Fibroblast of the conjunctiva (primary cell): ENCODE measurements around the gene ELOVL3.

Source experiments
- DNase-seq: peaks from one replicate; pipeline ENCODE4 v3.0.0-alpha.2; 2010; ENCODE audit warnings: low read depth

ELOVL3 gene

GRCh38 chr10:102255404-102255803 lies 29.3 kb downstream of the ELOVL3 start:
- DNase-seq, result no peak

GRCh38 chr10:102261196-102261595 lies 35.1 kb downstream of the ELOVL3 start:
- no peak for DNase-seq

DNA sequence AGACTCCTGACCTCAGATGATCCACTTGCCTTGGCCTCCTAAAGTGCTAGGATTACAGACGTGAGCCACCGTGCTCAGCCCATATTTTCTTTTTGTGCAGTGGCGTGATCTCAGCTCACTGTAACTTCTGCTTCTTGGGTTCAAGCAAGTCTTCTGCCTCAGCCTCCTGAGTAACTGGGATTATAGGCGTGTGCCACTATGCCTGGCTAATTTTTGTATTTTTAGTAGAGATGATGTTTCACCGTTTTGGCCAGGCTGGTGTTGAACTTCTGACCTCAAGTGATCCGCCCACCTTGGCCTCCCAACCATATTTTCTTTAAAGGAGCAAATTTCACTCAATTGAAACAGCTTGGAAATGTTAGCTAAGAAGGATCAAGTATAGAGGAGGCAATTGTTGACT lies 35.7 kb downstream of the ELOVL3 start:
- no peak for DNase-seq

- no peak for DNase-seq
Observed at GRCh38 chr10:102262744-102263370, 36.8 kb downstream of the ELOVL3 start.

- DNase-seq, result no peak
Observed at GRCh38 chr10:102264371-102264770, 38.3 kb downstream of the ELOVL3 start.

GRCh38 chr10:102266670-102267069 lies 40.6 kb downstream of the ELOVL3 start:
- no peak for DNase-seq

- peak; percentile 36 for DNase-seq
Observed at GRCh38 chr10:102267748-102268147, 41.6 kb downstream of the ELOVL3 start.

DNA sequence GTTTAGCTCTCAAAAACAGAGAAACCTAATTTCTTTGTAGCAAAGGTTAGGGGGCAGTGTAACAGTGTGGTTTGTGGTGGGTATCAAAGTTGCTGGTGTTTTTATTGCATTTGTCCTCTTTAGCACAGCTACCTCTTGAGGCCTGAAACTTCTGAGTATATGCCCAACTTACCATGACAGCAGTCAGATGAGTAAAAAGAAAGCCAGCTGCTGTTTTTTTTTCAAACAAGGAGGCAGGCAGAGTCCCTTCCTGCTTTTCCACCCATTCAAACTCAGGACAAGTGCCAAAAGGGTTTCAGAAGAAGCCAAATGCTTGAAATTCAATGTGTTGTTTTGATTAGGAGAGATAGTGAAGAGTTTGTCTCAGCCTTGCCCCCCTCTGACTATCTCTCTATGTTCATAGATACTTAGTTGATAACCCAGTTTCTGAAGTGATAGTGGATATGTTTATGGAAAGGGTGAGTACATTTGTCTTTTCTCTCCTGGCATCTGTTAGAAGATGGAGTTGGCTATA lies 42.3 kb downstream of the ELOVL3 start:
- DNase-seq, result no peak

GRCh38 chr10:102269017-102269416 lies 42.9 kb downstream of the ELOVL3 start:
- no peak for DNase-seq

GRCh38 chr10:102274062-102274461 lies 48.0 kb downstream of the ELOVL3 start:
- no peak for DNase-seq

DNA sequence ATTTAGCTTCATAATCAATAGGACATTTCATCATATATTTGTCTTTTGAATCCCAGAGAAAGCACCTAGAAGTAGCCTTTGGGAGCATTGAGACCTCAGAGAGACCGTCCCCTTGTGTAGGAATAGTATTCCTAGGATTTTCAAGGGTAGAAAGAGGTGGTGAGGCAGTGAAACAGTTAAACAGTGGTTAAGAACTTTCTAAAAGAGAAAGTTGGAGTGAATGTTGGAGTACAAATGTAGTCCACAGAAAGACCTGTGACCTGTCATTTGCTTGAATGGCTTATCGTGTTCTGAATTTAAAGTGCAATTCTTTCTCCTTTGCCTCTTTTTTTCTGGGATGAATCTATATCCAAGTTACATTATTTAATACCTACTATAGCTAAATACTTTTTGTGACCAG lies 49.2 kb downstream of the ELOVL3 start:
- no peak for DNase-seq

DNA sequence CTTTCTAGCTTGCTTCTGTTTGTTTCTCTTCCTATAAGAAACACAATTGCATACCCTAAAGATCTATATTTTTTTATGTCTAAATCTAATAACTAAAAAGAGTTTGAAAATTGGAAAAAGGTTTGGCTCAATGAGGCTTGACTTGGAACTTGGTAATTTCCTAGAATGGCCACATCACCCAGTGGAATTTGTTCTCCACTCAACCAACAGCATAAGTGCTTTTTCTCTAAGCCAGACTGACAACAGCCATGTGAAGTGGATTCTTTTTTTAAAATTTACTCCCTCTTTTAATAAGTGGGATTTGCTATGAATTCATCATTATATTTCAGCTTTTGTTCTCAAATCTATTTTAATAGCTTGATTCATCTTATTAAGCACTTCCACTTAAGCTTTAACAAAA lies 53.0 kb downstream of the ELOVL3 start:
- DNase-seq, result no peak
